WTC11 (cell line): ENCODE data around the gene TC2N. TPM values are rescaled to one million over a fixed set of nuclear protein-coding genes. Genes with fewer than 3 reads are reported as not detected.
A peak's percentile ranks its signal among the peaks of the same experiment; 100 is the strongest.

Experiments used
- ATAC-seq: fragments of 200-7000 bp; cut with Tn5 transposase; 2 replicates; pipeline ENCODE4 v1.10.0; 2021; ENCODE audit warnings: mild to moderate bottlenecking, moderate library complexity
- CTCF ChIA-PET: fragments of 300-600 bp; sonication (Branson Sonifier 250); formaldehyde crosslinking; loops from one replicate; lab custom pipeline; 2021; ENCODE audit warnings: antibody characterized with exemption; lab: Charles Lee
- POLR2A ChIA-PET: fragments of 350-600 bp; sonication (Branson Sonifier 250); formaldehyde crosslinking; loops from one replicate; lab custom pipeline; 2021; ENCODE audit warnings: antibody characterized with exemption; lab: Charles Lee
- DNase-seq: peaks from one replicate; pipeline ENCODE4 v3.0.0; 2021; ENCODE audit warnings: low spot score
- H3K27ac Mint-ChIP-seq: 2 replicates; pipeline ENCODE4 v1.8.0; 2021; ENCODE audit warnings: mixed read lengths
- H3K27me3 Mint-ChIP-seq: 2 replicates; pipeline ENCODE4 v1.8.0; 2021; ENCODE audit warnings: low read depth, mild to moderate bottlenecking, moderate library complexity, mixed read lengths
- H3K36me3 Mint-ChIP-seq: 2 replicates; pipeline ENCODE4 v1.8.0; 2021; ENCODE audit warnings: mixed read lengths
- H3K4me1 Mint-ChIP-seq: 2 replicates; pipeline ENCODE4 v1.8.0; 2022; ENCODE audit warnings: mixed read lengths
- H3K4me3 Mint-ChIP-seq: 2 replicates; pipeline ENCODE4 v1.8.0; 2021; ENCODE audit warnings: mild to moderate bottlenecking, moderate library complexity, mixed read lengths
- H3K9me3 Mint-ChIP-seq: 2 replicates; pipeline ENCODE4 v1.8.0; 2021; ENCODE audit warnings: mixed read lengths
- CREM ChIP-seq: sonication (generic); formaldehyde crosslinking; IDR thresholded peaks from 2 replicates; pipeline ENCODE4 v1.8.1; 2022; ENCODE audit warnings: mild to moderate bottlenecking, missing genetic modification reagents, moderate library complexity
- ESRRA ChIP-seq: sonication (generic); formaldehyde crosslinking; IDR thresholded peaks from 2 replicates; pipeline ENCODE4 v1.8.1; 2022; ENCODE audit warnings: mild to moderate bottlenecking, missing genetic modification reagents, borderline replicate concordance
- FOXJ3 ChIP-seq: sonication (generic); formaldehyde crosslinking; IDR thresholded peaks from 2 replicates; pipeline ENCODE4 v1.9.0; 2021; ENCODE audit warnings: missing genetic modification reagents, mild to moderate bottlenecking, borderline replicate concordance
- FOXK1 ChIP-seq: sonication (generic); formaldehyde crosslinking; IDR thresholded peaks from 2 replicates; pipeline ENCODE4 v1.8.0; 2022; ENCODE audit warnings: mild to moderate bottlenecking, moderate library complexity, missing genetic modification reagents
- JUN ChIP-seq: sonication (generic); formaldehyde crosslinking; IDR thresholded peaks from 2 replicates; pipeline ENCODE4 v1.8.0; 2023; ENCODE audit warnings: mild to moderate bottlenecking, missing genetic modification reagents
- NFYB ChIP-seq: sonication (generic); formaldehyde crosslinking; conservative IDR thresholded peaks from 2 replicates; pipeline ENCODE4 v1.8.0; 2022; ENCODE audit warnings: low read depth, missing genetic modification reagents
- RELA ChIP-seq: sonication (generic); formaldehyde crosslinking; IDR thresholded peaks from 2 replicates; pipeline ENCODE4 v1.8.1; 2022; ENCODE audit warnings: missing genetic modification reagents, mild to moderate bottlenecking, borderline replicate concordance
- SOX15 ChIP-seq: fragments of 250-450 bp; sonication (Bioruptor Pico); IDR thresholded peaks from 2 replicates; pipeline ENCODE4 v1.9.0; 2021; ENCODE audit warnings: mild to moderate bottlenecking
- TEAD1 ChIP-seq: sonication (generic); formaldehyde crosslinking; IDR thresholded peaks from 2 replicates; pipeline ENCODE4 v1.8.0; 2022; ENCODE audit warnings: mild to moderate bottlenecking, missing genetic modification reagents
- TP53 ChIP-seq: sonication (generic); formaldehyde crosslinking; IDR thresholded peaks from 2 replicates; pipeline ENCODE4 v1.8.1; 2023; ENCODE audit warnings: mild to moderate bottlenecking, missing genetic modification reagents
- total RNA-seq: library from RNA; stranded (reverse); gene quantifications from 3 replicates; pipeline ENCODE4 v1.2.3, GENCODE V29; 2021
- TF ChIP-seq, protein P1 (sequence below): sonication (generic); formaldehyde crosslinking; IDR thresholded peaks from 2 replicates; pipeline ENCODE4 v1.8.1; 2023; ENCODE audit warnings: mild to moderate bottlenecking, missing genetic modification reagents
- TF ChIP-seq, protein P2 (sequence below): sonication (generic); formaldehyde crosslinking; IDR thresholded peaks from 2 replicates; pipeline ENCODE4 v1.8.0; 2023; ENCODE audit warnings: missing genetic modification reagents
- TF ChIP-seq, protein P3 (sequence below): sonication (generic); formaldehyde crosslinking; IDR thresholded peaks from 2 replicates; pipeline ENCODE4 v1.8.0; 2022; ENCODE audit warnings: mild to moderate bottlenecking, missing genetic modification reagents
- TF ChIP-seq, protein P4 (sequence below): fragments of 250-450 bp; sonication (Bioruptor Pico); IDR thresholded peaks from 2 replicates; pipeline ENCODE4 v1.9.0; 2021; ENCODE audit warnings: mild to moderate bottlenecking, borderline replicate concordance
- TF ChIP-seq, protein P5 (sequence below): fragments of 250-450 bp; sonication (Bioruptor Pico); IDR thresholded peaks from 2 replicates; pipeline ENCODE4 v1.9.0; 2021; ENCODE audit warnings: mild to moderate bottlenecking

TC2N gene
- total RNA-seq, 1 experiment from 2014 or later: 33.0 TPM

DNA sequence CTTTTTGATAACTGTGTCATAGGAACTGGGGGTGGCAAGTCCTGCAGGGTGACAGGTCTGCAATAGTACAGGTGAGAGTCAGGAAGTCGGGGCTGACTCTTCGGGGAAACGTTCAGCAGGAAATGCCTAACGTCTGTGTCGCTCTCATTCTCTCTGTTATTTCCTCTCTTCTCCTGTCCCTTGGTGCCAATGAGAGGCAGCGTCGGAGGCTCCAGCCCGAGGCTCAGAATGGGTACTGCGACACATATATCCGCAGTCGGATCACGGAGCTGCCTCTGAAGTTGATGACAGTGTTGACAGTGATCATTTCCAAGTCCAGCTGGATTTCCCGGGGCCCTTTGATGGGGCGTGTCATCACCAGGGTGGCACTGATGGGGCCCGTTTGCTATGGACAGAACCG, 2.7 kb upstream of the TC2N start:
- TF ChIP-seq, protein P1, sequence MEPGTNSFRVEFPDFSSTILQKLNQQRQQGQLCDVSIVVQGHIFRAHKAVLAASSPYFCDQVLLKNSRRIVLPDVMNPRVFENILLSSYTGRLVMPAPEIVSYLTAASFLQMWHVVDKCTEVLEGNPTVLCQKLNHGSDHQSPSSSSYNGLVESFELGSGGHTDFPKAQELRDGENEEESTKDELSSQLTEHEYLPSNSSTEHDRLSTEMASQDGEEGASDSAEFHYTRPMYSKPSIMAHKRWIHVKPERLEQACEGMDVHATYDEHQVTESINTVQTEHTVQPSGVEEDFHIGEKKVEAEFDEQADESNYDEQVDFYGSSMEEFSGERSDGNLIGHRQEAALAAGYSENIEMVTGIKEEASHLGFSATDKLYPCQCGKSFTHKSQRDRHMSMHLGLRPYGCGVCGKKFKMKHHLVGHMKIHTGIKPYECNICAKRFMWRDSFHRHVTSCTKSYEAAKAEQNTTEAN (CRISPR knock-in tag): no peak
- no peak for TF ChIP-seq FOXK1
- Mint-ChIP-seq H3K4me1 (peaks cover 31% of the 10 kb centered on the region), H3K27ac (no peak overlapping the region), H3K27me3 (0 out of 2 replicates have a peak, but pooled peaks cover 4% of the 10 kb centered on the region), H3K36me3 (no peaks in the 10 kb centered on the region), H3K4me3 (no peak overlapping the region), H3K9me3 (peaks cover 18% of the 10 kb centered on the region)
- ChIA-PET POLR2A (no interaction called here), CTCF (interaction anchor here (1.0 kb wide), 1 partner anchor 11 kb away, joined by 3 read pairs; no protein-coding TSS in a partner anchor)
- DNase-seq (no peak), ATAC-seq (peak; percentile 37; the same call in 1 of the 2 replicates)

DNA sequence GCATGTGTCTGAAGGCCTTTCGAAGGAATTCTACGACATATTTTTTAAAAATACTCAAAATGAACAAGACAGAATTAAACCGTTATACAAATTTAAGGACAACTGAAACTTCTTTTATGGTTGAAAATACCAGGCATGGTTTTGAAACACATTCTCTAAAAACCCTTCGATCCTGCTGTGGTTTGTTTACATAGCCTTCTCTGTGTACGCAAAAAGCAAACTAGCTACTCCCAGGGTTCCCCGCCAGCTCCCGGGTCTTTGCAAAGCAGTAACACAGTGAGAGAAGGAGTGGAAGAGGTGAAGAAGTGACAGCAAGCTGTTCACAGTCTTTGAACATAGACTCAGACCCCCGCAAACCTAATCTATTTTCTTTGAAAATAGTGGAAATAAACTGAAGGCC, 2.2 kb upstream of the TC2N start:
- no peak overlapping the region for H3K4me3 Mint-ChIP-seq
- H3K36me3 Mint-ChIP-seq: no peaks in the 10 kb centered on the region
- peak overlapping the region; percentile 50; the same call in 1 of the 2 replicates for H3K27ac Mint-ChIP-seq
- ATAC-seq (peak; percentile 42; the same call in 1 of the 2 replicates), DNase-seq (no peak)
- POLR2A ChIA-PET: no interaction called here
- peaks cover 18% of the 10 kb centered on the region for H3K9me3 Mint-ChIP-seq
- H3K27me3 Mint-ChIP-seq: 0 out of 2 replicates have a peak, but pooled peaks cover 4% of the 10 kb centered on the region
- H3K4me1 Mint-ChIP-seq: peaks cover 31% of the 10 kb centered on the region
- CTCF ChIA-PET: interaction anchor here (0.9 to 1.0 kb wide), 3 partner anchors 11 to 42 kb away, joined by 3 read pairs; no protein-coding TSS in a partner anchor
- no peak for TF ChIP-seq TEAD1 (CRISPR knock-in tag)
- TF ChIP-seq RELA (CRISPR knock-in tag): no peak
- TF ChIP-seq NFYB (CRISPR knock-in tag): no peak
- TF ChIP-seq TP53: no peak
- no peak for TF ChIP-seq ESRRA (CRISPR knock-in tag)
- TF ChIP-seq SOX15: no peak
- TF ChIP-seq, protein P2, sequence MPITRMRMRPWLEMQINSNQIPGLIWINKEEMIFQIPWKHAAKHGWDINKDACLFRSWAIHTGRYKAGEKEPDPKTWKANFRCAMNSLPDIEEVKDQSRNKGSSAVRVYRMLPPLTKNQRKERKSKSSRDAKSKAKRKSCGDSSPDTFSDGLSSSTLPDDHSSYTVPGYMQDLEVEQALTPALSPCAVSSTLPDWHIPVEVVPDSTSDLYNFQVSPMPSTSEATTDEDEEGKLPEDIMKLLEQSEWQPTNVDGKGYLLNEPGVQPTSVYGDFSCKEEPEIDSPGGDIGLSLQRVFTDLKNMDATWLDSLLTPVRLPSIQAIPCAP (CRISPR knock-in tag): no peak
- TF ChIP-seq, protein P3, sequence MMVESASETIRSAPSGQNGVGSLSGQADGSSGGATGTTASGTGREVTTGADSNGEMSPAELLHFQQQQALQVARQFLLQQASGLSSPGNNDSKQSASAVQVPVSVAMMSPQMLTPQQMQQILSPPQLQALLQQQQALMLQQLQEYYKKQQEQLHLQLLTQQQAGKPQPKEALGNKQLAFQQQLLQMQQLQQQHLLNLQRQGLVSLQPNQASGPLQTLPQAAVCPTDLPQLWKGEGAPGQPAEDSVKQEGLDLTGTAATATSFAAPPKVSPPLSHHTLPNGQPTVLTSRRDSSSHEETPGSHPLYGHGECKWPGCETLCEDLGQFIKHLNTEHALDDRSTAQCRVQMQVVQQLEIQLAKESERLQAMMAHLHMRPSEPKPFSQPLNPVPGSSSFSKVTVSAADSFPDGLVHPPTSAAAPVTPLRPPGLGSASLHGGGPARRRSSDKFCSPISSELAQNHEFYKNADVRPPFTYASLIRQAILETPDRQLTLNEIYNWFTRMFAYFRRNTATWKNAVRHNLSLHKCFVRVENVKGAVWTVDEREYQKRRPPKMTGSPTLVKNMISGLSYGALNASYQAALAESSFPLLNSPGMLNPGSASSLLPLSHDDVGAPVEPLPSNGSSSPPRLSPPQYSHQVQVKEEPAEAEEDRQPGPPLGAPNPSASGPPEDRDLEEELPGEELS (CRISPR knock-in tag): no peak
- TF ChIP-seq, protein P4, sequence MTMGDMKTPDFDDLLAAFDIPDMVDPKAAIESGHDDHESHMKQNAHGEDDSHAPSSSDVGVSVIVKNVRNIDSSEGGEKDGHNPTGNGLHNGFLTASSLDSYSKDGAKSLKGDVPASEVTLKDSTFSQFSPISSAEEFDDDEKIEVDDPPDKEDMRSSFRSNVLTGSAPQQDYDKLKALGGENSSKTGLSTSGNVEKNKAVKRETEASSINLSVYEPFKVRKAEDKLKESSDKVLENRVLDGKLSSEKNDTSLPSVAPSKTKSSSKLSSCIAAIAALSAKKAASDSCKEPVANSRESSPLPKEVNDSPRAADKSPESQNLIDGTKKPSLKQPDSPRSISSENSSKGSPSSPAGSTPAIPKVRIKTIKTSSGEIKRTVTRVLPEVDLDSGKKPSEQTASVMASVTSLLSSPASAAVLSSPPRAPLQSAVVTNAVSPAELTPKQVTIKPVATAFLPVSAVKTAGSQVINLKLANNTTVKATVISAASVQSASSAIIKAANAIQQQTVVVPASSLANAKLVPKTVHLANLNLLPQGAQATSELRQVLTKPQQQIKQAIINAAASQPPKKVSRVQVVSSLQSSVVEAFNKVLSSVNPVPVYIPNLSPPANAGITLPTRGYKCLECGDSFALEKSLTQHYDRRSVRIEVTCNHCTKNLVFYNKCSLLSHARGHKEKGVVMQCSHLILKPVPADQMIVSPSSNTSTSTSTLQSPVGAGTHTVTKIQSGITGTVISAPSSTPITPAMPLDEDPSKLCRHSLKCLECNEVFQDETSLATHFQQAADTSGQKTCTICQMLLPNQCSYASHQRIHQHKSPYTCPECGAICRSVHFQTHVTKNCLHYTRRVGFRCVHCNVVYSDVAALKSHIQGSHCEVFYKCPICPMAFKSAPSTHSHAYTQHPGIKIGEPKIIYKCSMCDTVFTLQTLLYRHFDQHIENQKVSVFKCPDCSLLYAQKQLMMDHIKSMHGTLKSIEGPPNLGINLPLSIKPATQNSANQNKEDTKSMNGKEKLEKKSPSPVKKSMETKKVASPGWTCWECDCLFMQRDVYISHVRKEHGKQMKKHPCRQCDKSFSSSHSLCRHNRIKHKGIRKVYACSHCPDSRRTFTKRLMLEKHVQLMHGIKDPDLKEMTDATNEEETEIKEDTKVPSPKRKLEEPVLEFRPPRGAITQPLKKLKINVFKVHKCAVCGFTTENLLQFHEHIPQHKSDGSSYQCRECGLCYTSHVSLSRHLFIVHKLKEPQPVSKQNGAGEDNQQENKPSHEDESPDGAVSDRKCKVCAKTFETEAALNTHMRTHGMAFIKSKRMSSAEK (CRISPR knock-in tag): no peak
- TF ChIP-seq, protein P5, sequence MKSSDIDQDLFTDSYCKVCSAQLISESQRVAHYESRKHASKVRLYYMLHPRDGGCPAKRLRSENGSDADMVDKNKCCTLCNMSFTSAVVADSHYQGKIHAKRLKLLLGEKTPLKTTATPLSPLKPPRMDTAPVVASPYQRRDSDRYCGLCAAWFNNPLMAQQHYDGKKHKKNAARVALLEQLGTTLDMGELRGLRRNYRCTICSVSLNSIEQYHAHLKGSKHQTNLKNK (CRISPR knock-in tag): no peak
- TF ChIP-seq FOXJ3 (CRISPR knock-in tag): no peak
- no peak for TF ChIP-seq CREM (CRISPR knock-in tag)
- no peak for TF ChIP-seq JUN (CRISPR knock-in tag)
